Cardiac ventricle fibroblast (primary cell): ENCODE measurements around the gene PRR23A. TPM values are rescaled to one million over a fixed set of nuclear protein-coding genes. Genes with fewer than 3 reads are reported as not detected.

Experiments
- total RNA-seq: library from RNA; depleted of rRNA; stranded (reverse); fragments of >200 nt; gene quantifications from 2 replicates; pipeline ENCODE4 v1.2.3, GENCODE V29; 2015

Gene PRR23A
- not detected in 2 replicates for total RNA-seq

DNA sequence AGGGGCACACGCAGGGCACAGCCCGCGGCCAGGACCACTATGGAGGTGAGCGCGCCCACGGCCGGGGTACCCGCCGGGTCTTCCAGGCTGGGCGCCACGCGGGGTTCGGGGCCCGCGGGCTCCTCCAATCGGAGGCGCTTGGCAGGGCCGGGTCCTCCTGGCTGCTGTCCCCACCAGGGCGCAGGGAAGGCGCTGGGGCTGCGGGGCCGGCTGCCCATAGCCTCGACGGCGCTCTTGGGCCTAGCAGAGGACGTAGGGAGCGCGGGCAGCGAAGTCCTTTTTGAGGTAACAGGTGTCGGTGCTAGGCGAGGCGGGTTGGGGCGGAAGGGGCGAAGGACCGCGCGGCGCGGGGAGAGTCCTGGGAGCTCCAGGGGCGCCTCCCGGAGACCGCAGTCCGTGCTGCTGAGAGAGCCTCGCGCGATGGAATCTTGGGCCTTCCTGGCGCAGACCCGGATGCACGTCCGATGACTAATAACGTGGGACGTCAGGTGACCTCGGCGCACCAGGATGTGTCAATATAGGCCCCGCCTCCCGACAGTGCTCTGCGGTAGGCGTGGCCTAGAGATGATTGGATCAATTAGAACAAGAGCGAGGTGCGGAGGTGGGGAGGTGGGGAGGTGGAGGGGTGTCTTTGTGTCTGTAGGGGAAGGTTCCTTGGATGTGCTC is at the start of gene PRR23A:
PRR23A (minus strand) TSS at position 218 of the 666 bp plus-strand sequence; CDS start at position 218, 0 bp downstream.

DNA sequence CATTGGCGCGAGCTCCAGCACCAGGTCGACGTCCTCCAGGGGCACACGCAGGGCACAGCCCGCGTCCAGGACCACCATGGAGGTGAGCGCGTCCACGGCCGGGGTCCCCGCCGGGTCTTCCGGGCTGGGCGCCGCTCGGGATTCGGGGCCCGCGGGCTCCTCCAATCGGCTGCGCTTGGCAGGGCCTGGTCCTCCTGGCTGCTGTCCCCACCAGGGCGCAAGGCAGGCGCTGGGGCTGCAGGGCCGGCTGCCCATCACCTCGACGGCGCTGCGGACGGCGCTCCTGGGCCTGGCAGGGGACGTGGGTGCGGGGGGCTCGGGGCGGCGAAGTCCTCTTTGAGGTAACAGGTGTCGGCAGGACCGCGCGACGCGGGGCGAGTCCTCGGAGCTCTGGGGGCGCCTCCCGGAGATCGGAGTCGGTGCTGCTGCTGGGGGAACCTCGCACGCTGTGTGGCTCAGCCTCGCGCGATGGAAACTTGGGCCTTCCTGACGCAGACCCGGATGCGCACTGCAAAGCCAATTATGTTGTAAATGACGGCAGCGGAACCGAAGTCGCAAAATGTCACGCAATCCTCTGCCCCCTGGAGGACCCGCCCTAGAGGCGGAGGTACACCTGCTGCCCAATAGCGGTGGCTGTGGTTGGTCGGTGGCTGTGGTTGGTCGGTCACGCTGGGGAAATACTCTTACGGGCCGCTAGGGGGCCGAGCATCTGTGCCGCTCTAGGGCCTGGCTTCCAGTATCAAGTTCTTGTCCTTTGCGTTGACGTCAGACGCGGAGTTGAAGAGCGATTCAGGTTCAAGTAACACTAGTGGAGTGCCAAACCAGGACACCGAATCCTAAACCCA is 38.5 kb upstream of the PRR23A start, which contains the start of gene PRR23C:
PRR23C (minus strand) TSS at position 527 of the 845 bp plus-strand sequence; CDS start at position 255, 272 bp downstream.

DNA sequence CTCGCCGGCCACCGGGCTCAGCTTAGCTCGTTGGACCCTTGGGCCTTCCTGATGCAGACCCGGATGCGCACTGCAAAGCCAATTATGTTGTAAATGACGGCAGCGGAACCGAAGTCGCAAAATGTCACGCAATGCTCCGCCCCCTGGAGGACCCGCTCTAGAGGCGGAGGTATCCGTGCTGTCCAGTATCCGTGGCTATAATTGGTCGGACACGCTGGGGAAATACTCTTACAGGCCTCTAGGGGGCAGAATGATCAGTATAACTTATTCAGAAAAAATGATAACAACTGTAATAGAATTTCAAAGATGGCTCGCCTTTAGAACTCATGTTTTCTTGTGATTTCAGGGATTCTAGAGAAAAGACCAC is 14.8 kb upstream of the PRR23A start, which contains the start of gene PRR23B:
PRR23B (minus strand) TSS at position 59 of the 367 bp plus-strand sequence. CDS start 265 bp downstream, outside the sequence.

Other genes with a start within 250 kb of the PRR23A start
- 6.7 and 6.8 TPM in 2 replicates for gene PIK3CB, start 171.3 kb downstream of the PRR23A start, total RNA-seq
- not detected in 2 replicates for gene FOXL2, start 59.1 kb downstream of the PRR23A start, total RNA-seq
- gene FOXL2NB, start 59.1 kb downstream of the PRR23A start, total RNA-seq, result not detected in 2 replicates
- gene PRR23B, start 14.7 kb upstream of the PRR23A start, total RNA-seq, result not detected in 2 replicates
- not detected in 2 replicates for gene PRR23C, start 38.6 kb upstream of the PRR23A start, total RNA-seq